HS-27A (cell line): ENCODE data around the gene PFKFB4.
A peak's percentile ranks its signal among the peaks of the same experiment; 100 is the strongest.

Source experiments
- DNase-seq: peaks from one replicate; pipeline ENCODE4 v3.0.0-alpha.2; 2012; ENCODE audit warnings: low read depth, missing footprints

PFKFB4 gene

DNA sequence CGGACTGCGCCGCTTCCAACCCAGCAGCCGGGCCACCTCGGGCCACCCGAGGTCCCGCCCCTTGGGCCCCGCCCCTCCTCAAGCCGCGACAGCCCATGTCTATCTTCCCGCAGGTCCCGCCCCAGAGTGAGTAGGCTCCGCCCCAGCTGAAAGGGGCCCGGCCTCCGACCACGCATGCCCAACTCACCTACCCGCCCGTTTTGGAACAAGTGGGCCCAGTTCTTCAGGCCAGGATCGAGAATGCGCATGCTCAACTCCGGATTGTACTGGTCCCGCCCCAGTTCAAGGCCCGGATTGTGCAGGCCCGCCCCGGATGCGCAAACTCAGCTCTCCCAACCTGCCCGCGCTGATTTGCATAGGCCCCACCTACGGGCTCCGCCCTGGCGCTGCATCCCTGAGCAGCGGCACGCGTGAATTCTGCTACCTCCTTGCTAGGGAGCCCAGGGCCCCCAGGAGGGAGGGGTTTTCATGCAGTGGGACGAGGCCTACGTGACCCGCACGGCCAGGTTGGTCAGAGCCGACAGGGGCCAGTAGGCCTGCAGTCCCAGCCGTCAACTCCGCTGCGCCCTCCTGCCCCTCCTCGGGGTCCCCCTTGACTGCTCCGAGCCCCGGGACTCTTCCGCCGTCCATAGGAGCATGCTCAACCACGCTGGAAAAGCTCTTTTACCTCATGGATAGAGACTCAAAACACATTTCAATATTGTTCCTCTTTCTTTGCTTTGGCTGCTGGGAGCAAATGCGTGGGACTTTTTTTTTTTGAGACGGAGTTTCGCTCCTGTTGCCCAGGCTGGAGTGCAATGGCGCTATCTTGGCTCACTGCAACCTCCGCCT is at the start of gene PFKFB4:
Gene PFKFB4 (minus strand): TSS at position 8 of the 831 bp plus-strand sequence. CDS start 26 bp downstream, outside the sequence.
- peak; percentile 98 for DNase-seq

DNA sequence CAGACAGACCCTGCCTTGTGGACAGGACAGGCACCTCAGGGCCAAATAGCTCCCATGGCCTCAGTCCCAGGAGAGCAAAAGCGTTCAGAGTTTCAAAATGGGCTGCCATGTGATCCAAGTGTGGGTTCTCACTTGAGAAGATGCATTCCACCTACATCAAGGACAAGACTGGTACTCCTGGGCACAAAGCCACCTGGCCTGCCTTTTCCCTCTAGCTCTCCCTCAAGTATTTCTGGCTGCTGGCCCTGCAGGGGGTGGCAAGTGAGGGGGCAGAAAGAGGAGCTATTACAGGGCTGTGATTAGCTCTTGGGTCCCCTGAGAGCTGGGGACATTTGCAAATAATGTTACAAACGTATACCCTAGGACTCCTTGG is 45.0 kb upstream of the PFKFB4 start:
- DNase-seq: no peak

DNA sequence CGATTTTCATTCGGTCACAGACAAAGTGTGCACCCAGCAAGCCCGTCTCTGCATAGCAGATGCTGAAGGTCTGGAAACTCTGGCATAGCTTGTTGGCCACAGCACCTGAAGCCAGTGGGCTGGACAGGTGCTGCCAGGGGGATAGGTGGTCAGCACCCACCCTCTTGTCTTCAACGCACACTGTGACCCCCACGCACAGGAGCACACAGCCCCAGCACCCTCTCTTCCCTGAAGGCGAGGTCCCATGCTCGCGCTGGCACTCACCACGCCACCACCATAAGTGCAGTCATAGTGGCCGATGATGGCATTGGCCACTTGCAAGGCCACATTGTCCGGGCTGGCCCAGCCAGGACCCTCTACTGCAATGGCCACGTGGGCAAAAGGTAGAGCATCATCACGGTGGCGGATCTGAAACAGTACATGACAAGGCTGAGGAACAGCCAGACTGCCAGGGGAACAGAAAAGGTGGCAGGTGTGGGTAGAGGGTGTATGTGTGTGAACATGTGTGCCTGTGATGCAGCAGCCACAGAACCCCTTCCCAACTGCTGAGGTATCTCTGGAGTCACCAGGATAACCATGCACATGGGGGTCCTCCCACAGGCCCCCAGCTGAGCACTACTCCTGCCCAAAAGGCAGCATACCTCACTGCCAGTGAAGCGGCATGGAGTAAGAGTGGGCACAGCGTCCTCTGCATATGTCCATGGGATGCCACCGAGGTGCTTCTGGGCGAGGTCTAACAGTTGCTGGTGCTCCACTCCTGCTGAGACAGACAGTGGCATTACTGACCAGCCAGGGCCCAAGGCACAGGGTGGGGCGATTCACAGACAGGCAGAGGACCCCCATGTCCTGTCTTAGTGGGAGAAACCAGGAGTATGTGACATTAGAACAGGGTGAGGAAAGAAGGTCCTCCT is 44.4 kb upstream of the PFKFB4 start:
- no peak for DNase-seq

DNA sequence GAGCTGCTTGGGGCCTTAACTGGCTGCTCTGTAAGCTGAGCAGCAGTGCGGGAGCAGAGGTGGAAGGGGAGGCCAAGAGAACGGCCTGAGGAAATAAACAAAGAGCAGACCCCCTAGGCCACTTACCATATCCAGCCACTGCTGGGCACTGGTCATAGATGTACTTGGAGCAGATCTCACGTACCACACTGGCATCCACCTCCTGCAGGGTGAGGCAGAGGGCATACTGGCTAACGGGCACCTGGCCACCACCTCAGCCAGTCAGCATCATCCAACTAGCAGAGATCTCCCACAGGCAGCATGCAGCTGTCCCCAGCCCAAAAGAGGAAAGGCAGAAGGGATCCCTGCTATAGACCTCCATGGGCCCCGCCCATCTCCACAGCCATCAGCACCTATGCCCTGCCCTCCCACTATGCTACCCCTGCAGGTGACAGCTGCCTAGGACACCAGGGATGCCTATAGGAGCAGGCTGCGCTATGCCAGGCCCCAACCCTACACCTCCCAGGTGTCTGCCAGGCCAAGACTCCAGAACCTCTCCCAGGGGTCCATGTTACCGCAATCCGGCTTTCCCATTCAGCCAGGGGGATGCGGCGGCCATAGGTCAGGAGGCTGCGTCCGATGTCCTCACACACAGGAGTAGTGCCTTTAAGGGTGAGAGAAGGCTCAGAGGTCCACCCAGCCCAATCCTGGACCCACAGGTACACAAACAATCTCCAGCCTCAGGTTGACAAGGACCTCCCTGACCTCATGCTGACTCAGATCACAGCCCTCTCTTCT is 43.1 kb upstream of the PFKFB4 start:
- no peak for DNase-seq

DNA sequence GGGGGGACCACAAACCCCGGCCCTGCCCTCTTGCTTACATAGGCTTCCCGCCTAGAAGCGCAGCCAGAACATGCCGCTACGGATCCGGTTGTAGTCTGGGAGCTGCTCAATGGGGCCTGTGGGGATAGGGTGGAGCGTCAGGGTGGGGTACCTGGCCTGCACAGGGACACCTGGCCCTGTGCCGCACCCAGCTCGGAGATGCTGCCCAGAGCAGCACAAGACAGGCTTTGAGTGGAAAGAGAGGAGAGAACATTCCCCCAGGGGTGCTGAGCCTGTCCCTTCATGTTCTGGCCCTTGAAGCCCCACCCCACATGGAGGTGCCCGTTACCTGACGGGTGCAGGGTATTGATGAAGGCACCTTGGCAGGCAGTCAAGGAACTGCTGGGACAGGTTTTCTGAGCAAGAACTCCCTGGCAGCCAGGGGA is 42.5 kb upstream of the PFKFB4 start:
- DNase-seq: no peak

DNA sequence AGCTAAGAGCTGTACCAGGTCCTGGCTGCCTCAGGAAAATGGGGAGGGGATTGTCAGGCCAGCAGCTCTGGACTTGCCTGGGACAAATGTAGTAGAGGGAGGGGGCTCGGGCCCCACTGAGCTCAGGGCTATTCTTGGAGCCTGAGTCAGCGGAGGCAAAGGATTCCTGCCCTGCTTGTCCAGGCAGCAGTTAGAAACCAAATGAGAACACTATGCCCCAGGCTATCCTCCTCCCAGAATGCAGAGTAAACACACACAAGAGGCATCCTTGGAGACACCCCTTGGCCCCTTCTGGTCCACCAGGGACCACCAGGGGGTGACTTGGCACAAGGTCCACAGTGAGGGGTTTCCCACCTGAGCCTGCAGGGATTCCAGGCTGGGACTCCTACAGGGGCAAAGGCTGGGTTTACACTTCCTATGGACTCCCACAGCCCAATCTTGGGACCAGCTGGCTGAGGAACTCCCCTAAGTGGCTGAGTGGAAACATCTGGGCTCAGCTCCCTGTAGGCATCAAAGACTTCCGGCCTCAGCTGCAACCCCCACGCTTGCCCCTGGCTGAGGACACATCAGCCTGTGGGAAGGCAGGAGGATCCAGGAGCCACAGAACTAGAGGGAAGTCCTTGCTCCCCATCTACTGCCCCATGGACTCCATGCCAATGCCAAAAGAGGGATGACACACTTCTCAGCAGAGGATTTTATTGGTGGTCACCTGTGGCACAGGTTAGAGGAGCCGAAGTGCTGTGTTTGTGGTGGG is 41.9 kb upstream of the PFKFB4 start:
- no peak for DNase-seq

DNA sequence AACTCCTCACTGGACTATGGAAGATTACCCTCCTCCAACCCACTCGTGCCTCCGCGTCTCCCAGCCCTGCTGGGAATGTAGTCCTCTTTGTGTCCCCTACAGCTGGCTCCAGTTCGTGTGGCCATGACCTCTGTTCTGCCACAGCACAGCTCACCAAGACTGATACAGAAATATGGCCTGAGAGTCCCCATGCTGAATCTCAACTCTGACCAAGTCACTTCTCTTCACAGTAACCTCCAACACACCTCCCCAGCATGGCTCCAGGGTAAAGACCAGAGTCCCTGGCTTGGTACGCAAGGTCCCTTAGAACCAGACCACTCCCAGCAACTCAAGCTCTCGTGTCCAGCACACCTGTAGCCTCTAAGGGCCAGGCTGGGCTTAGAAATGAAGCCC is 40.8 kb upstream of the PFKFB4 start:
- DNase-seq: no peak

DNA sequence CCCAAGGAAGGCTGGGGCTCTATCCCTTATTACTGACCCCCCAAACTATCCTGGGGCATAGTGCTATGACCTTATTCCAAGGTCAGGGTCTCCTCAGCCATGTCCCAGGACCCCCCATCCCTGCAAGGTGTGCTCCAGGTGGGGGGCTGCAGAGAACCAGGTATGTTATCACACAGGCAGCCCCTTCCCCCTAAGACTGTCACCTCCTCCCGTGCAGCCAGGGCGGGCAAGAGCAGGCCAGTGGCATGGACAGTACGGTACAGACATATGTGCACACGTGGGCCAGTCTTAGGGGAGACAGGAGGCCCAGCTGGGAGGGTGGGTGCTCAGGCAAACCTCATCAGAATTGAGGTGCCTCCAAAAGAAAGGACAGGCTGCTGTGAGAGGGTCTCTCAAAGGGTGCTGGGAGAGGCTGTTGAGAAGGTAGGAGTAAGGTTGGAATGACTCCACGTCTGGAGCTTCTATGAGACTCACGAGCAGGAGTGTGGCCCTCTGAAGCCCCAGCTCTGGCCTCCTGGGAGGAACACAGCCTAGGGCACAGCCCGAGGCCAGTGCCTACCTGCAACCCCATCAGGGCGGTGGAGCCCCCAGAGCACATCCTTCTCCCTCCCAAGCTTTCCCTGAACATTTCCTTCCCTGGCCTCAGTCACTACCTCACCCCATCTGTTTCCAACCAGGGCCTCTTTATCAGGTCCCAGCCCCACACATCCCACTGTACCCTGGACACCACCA is 40.2 kb upstream of the PFKFB4 start:
- no peak for DNase-seq

DNA sequence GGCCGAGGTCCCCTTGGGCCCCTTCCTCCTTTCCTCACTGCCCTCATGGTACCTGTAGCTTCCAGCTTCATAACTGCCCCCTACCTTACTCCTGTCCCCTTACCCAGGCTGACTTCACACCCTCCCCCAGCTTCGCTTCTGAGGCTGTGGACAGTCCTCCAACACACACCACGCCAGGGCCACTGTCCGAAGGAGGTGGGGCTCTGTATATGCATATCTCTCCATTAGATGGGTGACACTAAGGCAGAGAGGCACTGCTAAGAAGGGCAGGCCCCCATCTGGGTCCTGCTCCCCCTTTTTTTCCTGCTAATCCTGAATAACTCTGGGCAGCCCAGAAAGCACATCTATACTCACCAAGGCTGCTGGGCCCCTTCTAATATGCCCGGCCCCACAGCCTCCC is 39.6 kb upstream of the PFKFB4 start:
- no peak for DNase-seq

DNA sequence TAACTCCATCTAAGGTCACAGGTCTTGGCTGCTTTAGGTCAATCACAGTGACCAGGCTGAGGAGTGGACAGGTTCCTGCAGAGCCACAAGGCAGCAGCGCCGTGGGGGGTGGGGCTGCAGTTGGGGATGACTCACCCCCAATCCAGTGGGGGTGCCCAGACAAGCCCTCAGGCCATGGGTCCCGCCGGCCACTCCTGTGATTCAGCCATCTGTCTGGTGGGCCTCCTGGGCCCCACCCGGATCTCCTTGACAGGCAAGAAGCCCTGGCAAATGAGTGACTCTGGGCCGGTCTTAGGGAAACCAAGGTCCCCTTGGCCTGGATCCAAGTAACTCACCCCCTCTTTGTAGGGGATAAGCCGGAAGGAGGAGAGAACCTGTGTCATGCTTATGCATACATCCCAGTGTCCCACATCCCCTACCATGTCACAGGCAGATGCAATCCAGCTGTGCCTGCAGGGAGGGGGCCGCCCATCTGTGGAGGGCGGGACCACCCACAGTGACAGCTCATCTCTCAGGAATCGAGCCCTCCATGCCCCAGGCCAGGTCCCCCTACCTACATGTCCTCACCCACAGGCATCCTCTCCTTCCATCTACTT is 39.0 kb upstream of the PFKFB4 start:
- DNase-seq: peak; percentile 85

DNA sequence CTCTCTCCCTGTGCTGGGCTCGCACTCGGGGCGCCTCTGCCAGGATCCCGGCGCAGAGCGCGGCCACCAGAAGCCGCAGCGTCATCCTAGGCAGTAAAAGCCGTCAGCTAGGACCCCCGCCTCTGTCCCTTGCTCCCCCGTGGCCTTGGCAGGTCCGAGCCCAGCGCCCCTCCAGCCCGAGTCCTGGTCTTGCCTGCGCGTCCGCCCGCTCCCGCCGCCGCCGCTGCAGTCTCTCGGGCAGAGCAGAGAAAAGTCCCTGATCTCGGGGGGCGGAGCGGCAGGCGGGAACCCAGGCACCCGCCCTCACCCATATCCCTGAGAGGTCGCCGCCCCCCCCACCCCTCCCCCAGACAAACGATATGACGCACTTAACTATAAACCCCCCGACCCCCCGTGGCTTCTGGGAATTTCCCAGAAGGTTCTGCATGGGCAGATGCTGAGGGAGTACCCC is 38.5 kb upstream of the PFKFB4 start, which contains the start of gene COL7A1:
Gene COL7A1 (minus strand): TSS at position 255 of the 451 bp plus-strand sequence. CDS start 170 bp downstream, at position 85.
- no peak for DNase-seq

DNA sequence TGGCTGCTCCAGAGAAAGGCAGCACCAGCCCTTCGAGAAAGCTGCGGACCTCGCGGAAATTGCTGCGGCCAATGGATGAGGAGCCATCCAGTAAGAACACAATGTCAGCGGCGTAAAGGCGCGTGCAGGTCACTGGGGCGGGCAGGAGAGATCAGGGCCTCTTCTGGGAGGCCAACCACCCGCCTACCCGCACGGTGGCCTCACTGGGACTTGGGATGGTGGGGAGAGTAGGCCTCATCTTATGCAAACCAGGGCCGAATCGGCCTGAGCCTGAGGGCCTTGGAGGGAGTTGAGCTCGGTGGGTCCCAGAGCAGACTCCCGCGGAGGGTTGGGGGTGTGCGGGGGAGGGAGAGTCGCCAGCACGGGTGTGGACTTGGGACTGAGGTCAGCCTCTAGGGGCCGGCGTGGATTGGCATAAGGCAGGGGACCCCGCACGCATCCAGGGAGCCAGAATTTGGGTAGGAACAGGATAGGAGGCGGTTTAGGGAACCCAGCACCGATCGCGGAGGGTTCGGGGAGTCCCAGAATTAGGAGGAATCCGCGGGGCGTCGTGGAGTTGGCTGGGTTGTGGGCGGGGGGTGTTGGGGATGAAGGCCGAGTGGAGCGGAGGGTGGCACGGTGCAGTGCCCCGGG is 37.9 kb upstream of the PFKFB4 start:
- no peak for DNase-seq

DNA sequence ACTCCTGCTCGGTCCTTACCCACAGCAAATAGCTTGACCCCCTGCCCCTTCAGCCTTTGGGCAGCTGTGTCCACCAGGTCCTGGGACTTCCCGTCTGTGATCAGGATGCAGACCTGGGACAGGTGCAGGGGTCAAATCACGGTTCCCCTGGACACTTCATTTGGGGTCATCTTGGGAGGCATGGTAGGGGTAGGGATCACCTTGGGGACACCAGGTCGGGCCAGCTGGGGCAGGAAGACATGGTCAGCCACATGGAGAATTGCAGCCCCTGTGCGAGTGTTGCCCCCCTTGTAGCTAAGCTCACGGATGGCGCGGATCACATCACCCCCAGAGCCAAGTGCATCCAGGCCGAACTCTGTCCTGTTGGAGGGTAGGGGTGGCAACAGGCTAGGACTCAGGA is 36.7 kb upstream of the PFKFB4 start:
- no peak for DNase-seq

DNA sequence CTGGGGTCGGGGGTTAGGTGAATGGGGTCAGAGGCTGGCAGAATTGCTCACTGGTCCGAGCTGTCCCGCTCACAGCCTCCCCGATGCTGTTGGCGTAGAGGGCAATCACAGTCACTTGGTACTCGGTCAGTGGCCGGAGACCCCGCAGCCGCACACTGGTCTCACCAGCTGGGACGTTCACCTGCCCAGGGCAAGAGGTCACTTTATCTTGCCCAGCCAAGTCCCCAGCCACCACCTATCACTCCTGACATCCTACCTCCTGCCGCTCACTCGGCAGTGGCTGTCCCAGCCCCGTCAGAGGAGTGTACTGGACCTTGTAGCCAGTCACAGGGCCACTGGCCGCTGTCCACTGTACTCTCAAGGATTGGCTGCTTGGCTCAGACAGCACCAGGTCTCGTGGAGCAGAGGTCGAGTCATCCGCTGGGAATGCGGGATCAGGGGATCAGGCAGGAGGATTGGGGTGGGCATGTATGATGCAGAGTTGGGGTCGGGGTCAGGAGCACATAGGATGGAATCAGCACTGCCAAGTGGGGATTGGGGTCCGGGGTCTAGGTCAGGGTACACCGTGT is 36.0 kb upstream of the PFKFB4 start:
- DNase-seq: no peak

DNA sequence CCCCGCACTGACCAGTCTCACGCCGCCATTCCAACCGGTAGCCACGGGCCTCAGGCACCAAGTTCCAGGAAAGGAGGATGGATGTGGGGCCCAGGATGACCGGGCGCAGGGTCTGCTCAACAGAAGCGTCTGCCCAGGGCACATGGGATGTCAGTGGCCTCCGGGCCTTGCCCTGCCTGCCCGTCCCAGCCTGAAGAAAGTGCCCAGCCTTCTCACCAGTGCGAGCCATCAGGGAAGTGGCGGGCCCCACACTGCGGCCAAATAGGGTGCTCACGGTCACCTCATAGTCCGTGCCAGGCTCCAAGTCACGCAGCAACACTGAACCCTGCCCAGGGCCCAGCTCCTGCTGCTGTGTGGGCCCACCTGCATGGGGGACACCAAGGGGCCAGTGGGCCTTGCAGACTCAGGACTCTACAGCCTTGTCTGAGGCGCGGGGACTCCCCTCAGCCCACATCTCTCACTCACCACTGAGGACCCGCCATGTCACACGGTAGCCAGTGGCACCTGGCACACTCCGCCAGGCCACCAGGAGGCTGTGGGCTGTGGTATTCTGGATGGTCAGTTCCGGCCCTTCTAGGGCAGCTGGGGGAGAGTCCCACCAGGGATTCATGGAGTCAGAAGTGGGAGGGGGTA is 35.4 kb upstream of the PFKFB4 start:
- no peak for DNase-seq

DNA sequence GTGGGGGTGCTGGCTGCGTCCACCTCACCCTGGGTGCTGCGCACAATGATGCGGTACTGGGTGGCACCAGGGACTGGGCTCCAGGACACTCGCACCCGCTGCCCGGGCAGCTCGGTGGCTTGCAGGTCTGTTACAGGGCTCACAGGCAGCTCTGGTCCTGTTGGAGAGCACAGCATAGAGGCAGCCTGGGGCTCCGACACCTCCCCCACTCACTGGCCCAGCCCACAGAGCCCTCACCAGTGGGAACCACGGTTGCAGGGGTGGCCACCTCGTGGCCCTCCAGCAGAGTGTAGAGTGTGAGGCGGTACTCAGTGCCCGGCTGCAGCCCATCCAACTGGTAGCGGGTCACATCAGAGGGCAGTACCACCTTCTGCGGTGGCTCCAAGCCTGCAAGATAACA is 34.8 kb upstream of the PFKFB4 start:
- no peak for DNase-seq

DNA sequence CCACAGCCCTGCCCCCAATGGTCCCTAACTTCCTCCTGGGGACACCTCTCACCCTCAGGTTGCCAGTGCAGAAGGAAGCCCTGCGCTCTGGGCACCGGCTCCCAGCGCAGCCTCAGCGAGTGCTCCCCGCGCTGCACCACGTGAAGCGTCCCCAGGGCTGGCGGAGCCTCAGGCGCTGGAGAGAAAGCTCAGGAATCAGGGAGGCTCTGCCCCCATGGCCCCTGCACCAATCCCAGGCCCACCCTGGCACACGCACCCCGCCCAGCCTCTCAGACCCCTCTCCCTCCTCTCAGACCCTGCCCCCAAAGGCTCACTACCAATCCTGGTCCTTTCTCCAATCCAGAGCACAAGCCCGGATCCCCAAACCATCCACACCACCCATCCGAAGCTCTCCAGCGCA is 31.6 kb upstream of the PFKFB4 start:
- DNase-seq: no peak

DNA sequence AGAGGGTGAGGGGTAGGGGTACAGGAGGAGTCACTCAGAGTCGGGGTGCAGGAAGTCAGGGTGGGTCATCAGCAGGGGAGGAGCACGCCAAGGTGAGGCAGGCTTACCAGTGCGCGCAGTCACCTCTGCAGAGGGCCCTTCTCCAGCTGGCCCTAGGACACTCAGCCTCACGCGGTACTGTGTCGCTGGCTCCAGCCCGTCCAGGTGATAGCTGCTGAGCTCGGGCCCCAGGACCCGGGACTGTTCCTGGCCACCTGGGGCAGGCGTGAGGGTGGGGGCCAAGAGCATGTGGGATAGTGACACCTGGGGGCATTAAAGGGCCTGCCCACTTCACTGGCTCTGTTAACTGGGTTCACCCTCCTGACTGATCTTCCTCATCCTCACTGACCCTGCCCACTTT is 31.1 kb upstream of the PFKFB4 start:
- DNase-seq: no peak

DNA sequence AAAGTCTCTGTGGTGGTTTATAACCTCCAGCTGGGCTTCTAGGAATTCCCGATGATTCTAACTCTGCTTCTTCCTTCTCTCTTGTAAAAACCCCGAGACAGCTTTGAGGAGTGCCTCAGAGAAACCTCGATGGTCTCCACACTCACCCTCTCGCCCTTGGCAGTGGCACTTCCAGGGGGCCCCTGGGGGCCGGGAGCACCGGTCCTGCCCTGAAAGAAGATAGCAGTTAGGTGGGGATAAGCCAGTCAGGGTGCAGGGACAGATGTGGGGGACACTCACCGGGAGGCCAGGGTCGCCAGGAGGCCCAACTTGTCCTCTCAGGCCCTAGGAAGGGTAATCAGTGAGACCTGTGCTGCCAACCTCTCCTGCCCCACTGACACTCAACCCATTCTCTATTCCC is 28.8 kb upstream of the PFKFB4 start:
- DNase-seq: no peak
